Measurements from ENCODE around the gene SASH1.

DNA sequence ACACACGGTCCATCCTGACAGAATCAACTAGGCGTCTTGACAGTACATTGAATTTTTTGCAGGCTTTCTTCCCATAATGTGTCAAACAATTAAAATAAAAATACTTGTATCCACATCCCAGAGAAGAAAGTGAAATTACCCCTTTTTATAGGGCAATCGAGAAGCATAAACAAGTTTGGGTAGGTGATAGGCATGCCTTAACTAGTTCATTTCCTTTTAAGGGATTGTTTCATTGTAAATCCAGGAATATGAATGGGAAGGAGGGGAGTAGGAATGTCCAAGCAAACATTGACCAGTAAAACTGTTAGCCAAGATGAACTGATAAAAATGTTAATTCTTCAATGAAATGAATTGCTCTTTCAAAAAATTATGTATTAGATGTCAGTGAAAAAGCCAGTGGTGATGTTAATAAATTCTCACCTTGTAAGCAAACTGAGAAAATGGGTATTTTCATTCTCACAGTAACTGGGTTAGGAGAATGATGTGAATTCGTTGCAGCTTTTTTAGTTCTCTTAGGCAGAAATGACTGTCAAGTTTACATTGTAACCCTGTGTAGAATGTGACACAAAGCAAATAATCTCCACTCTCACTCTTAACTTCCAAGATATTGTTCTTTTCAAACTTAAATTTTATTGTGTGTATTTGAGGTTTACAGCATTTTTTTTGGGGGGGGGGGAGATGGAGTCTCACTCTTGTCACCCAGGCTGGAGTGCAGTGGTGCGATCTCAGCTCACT, 31.6 kb downstream of the SASH1 start:
- TF ChIP-seq, protein P1, sequence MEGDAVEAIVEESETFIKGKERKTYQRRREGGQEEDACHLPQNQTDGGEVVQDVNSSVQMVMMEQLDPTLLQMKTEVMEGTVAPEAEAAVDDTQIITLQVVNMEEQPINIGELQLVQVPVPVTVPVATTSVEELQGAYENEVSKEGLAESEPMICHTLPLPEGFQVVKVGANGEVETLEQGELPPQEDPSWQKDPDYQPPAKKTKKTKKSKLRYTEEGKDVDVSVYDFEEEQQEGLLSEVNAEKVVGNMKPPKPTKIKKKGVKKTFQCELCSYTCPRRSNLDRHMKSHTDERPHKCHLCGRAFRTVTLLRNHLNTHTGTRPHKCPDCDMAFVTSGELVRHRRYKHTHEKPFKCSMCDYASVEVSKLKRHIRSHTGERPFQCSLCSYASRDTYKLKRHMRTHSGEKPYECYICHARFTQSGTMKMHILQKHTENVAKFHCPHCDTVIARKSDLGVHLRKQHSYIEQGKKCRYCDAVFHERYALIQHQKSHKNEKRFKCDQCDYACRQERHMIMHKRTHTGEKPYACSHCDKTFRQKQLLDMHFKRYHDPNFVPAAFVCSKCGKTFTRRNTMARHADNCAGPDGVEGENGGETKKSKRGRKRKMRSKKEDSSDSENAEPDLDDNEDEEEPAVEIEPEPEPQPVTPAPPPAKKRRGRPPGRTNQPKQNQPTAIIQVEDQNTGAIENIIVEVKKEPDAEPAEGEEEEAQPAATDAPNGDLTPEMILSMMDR (IDR thresholded peaks at IDR 0.05; ENCODE audit: borderline replicate concordance, extremely low read depth, low read length, poor library complexity, severe bottlenecking), result no peak
- TF ChIP-seq EZH2 (IDR thresholded peaks at IDR 0.05; ENCODE audit: borderline replicate concordance, low read depth, low read length, severe bottlenecking), result no peak
